ENCODE results near the gene RANBP10. TPM values are rescaled to one million over a fixed set of nuclear protein-coding genes. Genes with fewer than 3 reads are reported as not detected.
"Not testable (repeated sequence)": the region's sequence is repeated elsewhere in the genome, so short reads cannot be mapped to it uniquely, and the experiment has no call there.

RANBP10 gene
- polyA plus RNA-seq, 3 donors, result 24.4 to 31.6 (median 30.9) TPM

DNA sequence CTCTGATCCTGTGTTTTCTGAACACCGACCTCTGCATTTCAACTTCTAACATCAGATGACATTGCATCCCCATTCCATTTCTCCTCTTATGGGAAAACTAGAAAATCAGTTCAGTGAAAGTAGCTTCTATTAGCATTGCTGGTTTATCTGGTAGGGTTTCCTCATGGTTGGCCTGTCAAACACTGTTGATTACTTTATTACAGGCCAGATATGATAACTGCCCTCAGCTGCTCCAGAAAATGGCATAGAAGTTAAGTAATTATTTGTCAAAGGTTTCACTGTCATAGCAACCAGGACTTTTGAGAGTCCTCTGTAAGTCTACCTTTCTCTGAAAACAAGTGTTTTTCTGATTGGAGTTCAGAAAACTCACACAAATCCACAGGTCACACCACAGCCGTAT is 90.3 kb downstream of the RANBP10 start:
- no peak for DNase-seq

DNA sequence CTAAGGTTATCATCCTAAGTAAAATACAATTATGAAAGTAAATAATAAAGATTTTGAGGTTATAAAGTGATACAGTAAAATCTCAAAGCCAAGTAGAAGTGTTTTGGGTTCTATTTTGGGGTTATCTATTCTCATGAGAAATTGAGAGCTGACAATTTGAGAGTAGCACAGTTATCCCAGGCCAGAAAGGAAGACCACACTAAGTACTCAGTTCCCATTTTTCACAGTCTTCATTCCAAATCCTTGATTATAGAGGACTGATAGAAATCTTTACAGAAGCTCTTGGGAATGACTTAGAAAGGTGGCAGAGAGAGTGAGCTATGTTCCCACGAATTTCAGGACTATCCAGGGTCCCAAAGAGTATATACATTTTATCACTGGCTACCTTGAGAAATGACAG is 91.8 kb downstream of the RANBP10 start:
- no peak for DNase-seq

DNA sequence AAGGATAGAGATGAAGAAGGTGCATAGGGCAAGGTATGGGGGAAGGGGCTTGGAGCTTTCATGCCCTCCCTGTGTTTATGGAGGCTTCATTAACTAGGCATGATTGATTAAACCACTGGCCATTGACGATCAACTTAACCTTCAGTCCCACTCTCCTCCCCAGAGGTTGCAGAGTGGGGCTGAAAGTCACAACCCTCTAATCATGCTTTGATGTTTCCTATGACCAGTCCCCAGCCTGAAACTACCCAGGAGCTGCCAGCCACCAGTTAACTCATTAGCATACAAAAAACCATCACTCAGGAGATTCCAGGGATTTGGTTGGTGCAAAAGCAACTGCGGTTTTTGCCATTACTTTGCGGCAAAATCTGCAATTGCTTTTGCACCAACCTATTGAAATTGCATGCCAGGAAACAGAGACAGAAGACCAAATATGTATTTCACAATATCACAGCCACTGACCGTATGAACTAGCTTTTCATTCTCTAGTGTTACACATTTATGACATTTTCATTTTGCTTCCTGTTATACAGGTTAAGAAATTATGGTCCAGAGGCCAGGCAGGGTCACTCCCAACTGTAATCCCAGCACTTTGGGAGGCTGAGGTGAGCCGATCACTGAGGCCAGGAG is 92.6 kb downstream of the RANBP10 start:
- DNase-seq, result no peak

DNA sequence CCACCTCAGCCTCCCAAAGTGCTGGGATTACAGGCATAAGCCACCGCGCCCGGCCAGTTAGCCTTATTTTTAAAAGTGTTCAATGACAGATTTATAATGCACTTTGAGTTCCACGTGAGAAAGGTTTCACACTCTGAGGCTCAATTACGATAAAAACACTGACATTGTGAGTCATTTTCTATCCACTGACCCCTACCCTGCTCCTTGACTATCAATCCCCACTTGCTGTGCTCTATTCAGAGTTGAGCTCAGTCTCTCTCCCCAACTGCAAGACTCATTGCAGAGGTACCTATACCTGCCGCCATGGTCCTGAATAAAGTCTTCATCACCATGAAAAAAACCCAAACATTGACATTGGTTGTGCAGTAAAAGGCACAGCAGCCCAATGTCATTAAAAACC is 95.8 kb downstream of the RANBP10 start:
- no peak for DNase-seq

DNA sequence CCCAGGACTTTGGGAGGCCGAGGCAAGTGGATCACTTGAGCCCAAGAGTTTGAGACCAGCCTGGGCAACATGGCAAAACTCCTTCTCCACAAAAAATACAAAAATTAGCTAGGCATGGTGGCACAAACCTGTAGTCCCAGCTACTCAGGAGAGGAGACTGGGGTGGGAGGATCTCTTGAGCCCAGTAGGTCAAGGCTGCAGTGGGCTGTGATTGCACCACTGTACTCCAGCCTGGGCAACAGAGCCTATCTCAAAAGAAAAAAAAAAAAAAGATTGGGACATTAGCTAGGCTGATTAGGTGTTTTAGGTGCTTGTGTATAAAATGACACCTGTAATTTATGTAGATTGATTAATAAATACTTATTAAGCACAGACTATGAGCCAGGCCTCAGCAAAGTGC is 97.3 kb downstream of the RANBP10 start:
- no peak for DNase-seq

DNA sequence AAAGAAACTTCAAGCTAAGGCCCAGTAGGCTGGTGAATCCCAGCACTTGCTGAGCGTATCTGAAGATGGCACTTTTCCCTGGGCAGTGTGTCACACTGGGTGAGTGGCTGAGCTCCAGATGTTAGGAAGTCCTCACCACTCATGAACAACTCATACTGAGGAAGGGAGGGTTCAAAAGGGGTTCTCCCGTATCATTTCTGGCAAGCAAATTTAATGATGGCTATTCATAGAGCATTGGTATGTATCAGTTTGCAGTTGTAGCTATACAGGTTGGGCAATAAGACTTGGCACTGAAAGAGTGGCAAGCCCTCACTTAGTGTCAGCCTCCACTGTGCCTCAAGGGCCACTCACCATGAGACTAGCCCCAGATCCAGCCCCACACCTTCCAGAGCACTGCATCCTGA is 98.0 kb downstream of the RANBP10 start:
- no peak for DNase-seq

DNA sequence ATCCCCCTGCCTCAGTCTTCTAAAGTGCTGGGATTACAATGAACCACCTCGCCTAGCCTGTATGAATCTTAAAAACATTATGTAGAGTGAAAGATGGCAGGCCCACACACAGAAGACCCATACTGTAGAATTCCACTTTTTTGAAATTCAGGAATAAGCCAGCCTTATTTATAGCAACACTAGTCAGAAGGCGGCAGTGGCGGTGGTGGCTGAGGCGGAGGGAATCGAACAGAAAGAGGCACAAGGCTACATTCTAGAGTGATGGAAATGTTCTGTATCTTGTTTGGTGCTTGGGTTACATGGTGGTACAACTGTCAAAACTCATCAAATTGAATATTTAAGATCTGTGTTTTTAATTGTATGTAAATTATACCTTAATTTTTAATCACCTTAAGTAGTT is 98.6 kb downstream of the RANBP10 start:
- DNase-seq, result no peak

DNA sequence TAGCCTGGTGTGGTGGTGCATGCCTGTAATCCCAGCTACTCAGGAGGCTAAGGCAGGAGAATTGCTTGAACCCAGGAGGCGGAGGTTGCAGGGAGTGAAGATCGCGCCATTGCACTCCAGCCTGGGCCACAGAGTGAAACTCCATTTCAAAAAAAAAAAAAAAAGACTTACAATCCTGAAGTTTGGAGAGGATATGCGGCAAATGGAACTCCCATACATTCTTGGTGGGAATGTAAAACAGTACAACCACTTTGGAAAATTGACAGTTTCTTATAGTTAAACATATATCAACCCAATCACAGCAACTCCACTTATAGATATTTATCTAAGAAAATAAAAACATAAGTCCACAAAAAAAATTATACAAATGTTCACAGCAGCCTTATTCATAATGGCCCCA is 99.2 kb downstream of the RANBP10 start:
- DNase-seq, result no peak

DNA sequence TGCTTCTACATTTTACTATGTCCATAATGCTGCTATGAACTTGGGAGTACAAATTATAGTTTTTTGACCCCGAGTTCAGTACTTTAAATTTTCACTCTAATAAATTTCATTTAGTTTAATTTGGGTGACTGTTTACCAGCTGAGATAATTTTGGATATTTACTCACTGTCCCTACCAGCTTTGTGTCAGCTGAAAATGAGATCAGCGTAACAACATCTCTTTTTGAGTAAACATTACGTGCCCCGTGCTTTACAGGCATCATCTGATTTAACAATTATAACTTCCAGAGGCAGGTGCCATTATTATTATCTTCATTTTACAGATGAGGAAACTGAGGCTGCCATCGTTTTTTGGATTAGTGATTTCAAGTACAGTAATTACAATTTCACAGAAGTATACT is 102.2 kb downstream of the RANBP10 start:
- no peak for DNase-seq

DNA sequence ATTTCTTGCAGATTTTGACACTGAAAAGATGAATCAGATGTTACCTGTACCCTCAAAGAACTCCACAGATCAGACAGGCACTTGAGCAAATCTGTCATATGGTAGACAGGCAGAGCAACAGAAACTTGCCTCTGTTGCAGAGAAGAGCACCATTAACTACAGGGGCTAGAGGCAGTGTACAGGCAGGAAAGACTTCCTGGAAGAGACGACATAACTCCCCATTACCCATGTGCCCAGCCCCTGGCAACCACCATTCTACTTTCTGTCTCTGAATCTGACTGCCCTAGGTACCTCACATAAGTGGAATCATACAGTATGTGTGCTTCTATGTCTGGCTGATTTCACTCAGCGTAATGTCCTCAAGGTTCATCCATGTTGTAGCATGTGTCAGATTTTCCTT is 102.7 kb downstream of the RANBP10 start:
- no peak for DNase-seq

DNA sequence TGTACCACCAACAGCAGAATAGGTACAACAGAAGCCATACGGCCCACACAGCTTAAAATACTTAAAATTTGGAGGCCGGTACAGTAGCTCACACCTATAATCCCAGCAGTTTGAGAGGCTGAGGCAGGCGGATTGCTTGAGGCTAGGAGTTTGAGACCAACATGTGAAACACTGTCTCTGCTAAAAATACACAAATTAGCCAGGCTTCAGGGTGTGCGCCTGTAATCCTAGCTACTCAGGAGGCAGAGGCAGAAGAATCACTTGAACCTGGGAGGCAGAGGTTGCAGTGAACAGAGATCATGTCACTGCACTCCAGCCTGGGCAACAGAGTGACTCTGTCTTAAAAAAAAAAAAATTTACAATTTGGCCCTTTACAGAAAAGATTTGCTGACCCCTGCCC is 104.2 kb downstream of the RANBP10 start:
- DNase-seq, result no peak

DNA sequence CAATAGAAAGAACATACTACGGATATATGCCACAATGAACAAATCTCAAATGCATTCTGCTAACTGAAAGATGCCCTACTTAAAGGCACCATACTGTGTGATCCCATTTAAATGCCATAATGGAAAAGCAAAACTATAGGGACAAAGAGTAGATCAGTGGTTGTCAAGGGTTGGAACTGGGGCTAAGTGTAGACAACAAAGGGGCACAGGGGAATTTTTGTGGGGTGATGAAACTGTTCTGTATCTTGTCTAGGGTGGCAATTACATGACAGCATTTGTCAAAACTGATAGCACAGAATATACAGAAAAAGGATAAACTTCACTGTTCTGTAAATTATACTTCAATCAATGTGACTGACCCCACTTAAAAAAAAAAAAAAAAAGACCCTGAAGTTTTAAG is 104.9 kb downstream of the RANBP10 start:
- DNase-seq, result no peak

DNA sequence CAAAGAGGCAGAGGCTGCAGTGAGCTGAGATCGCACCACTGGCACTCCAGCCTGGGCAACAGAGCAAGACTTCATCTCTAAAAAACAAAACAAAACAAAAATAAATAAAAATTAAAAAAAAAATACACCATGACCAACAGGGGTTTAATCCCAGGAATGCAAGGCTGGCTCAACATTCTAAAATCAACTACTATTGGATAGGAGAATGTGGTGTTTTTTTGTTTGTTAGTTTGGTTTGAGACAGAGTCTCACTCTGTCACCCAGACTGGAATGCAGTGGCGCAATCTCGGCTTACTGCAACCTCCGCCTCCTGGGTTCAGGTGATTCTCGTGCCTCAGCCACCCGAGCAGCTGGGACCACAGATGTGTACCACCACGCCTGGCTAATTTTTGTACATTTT is 107.1 kb downstream of the RANBP10 start:
- DNase-seq, result no peak

DNA sequence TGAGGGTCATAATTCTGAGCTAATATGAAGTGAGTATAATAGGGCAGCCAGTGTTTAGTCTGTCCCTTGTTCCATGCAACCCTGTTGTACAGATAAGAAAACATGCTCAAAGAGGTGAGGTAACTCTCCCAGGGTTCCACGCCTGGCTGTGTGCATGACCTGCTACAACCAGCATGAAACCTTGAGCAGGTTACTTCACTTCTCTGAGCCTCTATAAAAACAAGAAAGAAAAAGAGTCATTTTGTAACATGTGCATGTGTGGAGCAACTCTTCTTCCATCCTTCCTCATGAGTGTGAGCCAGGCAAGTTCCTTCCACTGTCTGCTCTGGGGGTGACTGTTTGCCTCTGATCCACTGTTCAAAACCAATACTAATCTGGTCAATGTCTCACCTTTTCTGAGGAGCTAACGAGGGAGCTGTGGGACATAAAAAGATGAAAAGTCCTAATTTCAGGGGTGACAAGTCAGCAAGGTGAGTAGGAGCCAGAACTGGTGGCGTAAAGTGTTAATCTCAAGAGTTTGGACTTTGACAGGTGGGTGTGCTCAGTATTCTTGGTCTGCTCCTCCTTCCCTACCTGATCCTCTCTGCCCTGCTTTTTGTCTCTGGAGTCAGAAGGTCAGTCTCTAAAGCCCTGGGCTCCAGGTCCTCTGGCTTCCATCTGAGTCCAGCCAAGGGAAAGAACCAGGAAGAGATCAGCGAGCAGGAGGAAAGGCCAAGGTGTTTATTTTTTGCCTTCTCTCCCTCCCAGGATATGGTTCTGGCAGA is 108.8 kb downstream of the RANBP10 start:
- no peak for DNase-seq

DNA sequence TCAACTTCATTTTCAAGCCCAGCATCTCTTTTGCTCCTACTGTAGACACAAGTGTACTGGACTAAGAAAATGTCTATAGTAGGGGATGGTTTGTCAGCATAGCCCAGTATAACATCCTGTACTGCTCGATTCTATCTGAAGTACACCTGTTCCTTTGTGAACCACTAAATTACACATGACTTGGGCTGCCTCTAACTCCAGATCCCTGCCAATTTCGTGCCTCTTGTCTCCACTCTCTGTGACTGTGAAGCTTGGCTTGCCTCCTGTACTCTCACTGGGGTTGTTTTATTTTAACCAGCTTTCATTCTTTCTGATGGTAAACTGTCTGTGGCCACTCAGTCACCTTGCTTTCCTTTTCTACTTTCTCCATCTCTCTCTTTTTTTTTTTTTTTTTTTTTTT is 111.7 kb downstream of the RANBP10 start:
- DNase-seq, result no peak

DNA sequence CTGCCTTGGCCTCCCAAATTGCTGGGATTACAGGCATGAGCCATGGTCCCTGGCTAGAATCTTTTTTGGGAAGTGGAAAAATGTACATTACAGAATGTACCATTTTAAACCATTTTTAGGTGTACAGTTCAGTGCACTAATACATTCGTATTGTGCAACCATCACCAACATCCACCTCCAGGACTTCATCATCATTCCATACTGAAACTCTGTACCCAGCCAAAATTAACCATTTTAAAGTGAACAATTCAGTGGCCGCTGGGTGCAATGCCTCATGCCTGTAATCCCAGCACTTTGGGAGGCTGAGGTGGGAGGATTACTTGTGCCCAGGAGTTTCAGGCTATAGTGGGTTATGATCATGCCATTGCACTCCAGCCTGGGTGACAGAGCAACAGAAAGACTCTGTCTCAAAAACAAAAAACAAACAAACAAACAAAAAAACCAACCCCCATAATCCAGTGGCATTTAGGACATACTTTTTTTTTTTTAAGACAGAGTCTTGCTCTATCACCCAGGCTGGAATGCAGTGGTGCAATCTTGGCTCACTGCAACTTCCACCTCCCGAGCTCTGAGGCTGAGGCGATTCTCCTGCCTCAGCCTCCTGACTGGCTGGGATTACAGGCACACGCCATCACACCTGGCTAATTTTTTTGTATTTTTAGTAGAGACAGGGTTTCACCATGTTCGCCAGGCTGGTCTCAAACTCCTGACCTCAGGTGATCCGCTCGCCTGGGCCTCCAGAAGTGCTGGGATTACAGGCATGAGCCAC is 112.7 kb downstream of the RANBP10 start:
- not testable (repeated sequence) for DNase-seq

DNA sequence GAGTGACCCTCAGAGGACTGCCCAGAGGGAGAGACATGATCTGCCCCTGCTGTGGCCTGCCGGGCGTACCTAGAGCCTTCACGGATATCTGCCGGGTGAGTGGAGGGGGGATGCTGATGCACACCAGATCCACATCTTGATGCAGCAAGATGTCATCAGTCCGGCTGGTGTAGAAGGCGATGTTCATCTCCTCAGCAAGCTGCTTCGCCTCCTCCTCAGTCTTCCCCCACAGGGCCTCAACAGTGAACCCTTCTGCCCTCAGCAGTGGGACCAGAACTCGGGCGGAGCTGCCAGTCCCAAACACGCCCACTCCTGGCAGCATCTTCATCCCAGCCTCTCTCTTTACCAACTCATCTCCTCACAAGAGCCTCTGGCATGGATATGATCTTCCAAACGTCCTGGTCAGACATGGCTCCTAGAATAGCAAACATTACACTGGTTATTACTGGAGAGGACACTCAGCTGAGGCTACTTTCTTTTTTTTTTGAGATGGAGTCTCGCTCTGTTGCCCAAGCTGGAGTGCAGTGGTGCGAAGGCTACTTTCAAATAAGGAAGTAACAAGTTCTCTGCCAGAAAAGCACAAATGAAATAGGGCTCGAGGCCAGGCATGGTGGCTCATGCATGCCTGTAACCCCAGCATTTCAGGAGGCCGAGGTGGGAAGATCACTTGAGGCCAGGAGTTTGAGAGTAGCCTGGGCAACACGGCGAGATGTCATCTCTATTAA is 120.8 kb downstream of the RANBP10 start:
- DNase-seq, result no peak

DNA sequence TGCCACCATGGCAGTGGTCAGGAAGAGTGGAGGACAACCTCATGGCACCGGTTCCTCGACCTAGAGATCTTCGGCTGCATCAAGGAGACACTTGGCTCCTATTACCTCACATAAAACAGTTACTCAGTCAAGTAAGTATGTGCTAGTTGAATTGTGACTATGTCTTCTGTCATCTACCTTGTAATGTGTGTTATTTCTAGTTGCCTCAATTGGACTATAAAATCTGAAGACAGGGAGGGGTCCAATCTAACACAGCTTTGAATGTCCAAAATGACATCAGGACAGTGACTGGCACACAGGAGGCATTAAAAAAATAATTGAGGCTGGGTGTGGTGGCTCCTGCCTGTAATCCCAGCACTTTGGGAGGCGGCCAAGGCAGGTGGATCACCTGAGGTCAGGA is 122.6 kb downstream of the RANBP10 start:
- DNase-seq, result no peak

DNA sequence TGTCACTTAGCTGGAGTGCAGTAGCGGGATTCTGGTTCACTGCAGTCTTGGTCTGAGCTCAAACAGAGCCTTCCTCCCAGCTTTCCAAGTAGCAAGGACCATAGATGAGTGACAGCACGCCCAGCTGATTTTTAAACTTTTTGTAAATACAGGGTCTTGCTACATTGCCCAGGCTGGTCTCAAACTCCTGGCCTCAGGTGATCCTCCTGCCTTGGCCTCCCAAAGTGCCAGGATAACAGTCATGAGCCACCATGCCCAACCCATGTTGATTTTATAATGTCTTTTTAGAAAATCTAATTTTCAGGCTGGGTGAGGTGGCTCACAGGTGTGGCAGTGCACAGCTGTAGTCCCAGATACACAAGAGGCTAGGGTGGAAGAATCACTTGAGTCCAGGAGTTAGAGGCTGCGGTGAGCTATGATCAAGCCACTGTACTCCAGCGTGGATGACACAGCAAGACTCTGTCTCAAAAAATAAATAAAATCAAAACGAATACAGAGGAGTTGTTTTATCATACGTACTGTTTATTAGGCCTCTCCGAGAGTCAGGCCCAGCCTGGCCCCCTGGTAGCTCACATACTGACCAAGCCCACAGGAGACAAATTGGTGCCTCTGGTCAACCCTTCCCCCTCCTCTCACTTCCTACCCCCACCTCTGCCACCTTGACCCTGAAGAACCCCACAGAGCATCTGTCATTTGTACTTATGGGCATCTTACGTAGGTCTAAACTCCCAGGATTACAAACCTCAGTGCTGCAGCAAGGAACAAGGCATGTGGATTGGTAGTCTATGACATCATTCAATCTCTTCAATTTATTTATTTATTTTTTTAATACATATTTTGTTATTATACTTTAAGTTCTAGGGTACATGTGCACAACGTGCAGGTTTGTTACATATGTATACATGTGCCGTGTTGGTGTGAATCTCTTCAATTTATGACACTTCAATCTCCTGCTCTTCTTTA is 126.1 kb downstream of the RANBP10 start:
- no peak for DNase-seq

DNA sequence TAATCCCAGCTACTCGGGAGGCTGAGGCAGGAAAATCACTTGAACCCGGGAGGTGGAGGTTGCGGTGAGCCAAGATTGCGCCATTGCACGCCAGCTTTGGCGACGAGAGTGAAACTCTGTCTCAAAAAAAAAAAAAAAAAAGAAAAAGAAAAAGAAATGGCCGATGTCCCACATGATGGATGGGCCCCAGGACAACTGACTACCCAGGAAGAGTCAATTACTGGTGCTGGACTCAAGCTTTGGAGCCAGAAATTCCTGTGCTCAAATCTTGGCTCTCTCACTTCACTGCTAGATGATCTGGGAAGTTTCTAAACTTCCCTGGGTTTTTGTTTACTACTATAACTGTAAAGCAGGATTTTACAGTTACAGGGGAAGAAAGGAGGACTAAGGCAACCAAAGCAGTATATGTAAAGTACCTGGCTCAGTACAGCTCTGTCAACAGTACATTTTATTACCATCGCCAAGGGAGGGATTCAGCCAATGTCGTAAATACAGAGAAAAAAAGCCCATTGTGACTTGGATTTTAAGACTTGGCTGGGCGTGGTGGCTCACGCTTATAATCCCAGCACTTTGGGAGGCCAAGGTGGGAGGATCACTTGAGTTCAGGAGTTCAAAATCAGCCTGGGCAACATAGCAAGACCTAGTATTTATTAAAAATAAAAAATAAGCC is 127.9 kb downstream of the RANBP10 start:
- DNase-seq, result no peak

DNA sequence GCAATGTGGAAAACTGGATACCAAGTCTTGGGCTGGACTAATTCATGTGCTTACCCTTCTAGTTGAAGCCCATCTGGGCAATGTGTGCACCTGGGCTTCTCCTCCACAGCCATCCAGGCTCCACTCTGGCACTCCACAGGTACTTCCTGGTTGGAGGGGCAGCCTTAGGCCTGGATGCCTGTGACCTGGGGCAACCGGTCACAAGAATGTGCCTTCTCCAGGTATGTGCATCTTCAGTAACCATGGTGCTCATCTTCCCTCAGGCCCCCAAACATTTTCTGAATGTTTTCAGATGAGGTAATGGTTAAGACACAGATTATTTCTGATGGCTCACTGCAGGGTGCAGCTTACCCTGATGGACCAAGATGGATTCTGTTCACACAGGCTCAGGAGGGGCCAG is 128.6 kb downstream of the RANBP10 start:
- no peak for DNase-seq
